Endometrium (tissue), 2 donors: ENCODE results near the gene SPPL2B.
"Not testable (repeated sequence)": the region's sequence is repeated elsewhere in the genome, so short reads cannot be mapped to it uniquely, and the experiment has no call there.

ENCODE experiments used
- FAIRE-seq: peaks from 2 replicates; lab custom pipeline; 2012; peaks lifted over from hg19 to GRCh38; lab: Jason Lieb, UNC
- donor health status: control.
- donor health status: control.

SPPL2B gene

GRCh38 chr19:2381148-2381820 is 52.8 kb downstream of the SPPL2B start:
- no peak for FAIRE-seq

GRCh38 chr19:2382530-2383222 is 54.2 kb downstream of the SPPL2B start:
- no peak for FAIRE-seq

- FAIRE-seq = no peak
Measured at GRCh38 chr19:2385053-2385721, 56.7 kb downstream of the SPPL2B start.

- no peak for FAIRE-seq
Measured at GRCh38 chr19:2387367-2388288, 59.1 kb downstream of the SPPL2B start.

GRCh38 chr19:2389594-2389993 is 61.1 kb downstream of the SPPL2B start:
- no peak for FAIRE-seq

- FAIRE-seq = peak; percentile 79
Measured at GRCh38 chr19:2391118-2391725, 62.7 kb downstream of the SPPL2B start.

GRCh38 chr19:2392366-2392765 is 63.9 kb downstream of the SPPL2B start:
- FAIRE-seq = no peak

GRCh38 chr19:2392899-2393298 is 64.4 kb downstream of the SPPL2B start:
- not testable (repeated sequence) for FAIRE-seq

- no peak for FAIRE-seq
Measured at GRCh38 chr19:2394054-2394441, 65.6 kb downstream of the SPPL2B start.

GRCh38 chr19:2394442-2395292 is 66.2 kb downstream of the SPPL2B start:
- FAIRE-seq = no peak

GRCh38 chr19:2395293-2395829 is 66.9 kb downstream of the SPPL2B start:
- FAIRE-seq = not testable (repeated sequence)

- not testable (repeated sequence) for FAIRE-seq
Measured at GRCh38 chr19:2397173-2397572, 68.7 kb downstream of the SPPL2B start.

GRCh38 chr19:2398735-2399305 is 70.3 kb downstream of the SPPL2B start:
- no peak for FAIRE-seq

- FAIRE-seq = no peak
Measured at GRCh38 chr19:2399582-2399981, 71.1 kb downstream of the SPPL2B start.
